ENCODE results near the gene MC1R.

Gene MC1R

GRCh38 chr16:89895482-89896250, 23.0 kb upstream of the MC1R start:
- in situ Hi-C loops (cut with MboI; ENCODE audit: low sequenced_read_pairs): no loop called here

DNA sequence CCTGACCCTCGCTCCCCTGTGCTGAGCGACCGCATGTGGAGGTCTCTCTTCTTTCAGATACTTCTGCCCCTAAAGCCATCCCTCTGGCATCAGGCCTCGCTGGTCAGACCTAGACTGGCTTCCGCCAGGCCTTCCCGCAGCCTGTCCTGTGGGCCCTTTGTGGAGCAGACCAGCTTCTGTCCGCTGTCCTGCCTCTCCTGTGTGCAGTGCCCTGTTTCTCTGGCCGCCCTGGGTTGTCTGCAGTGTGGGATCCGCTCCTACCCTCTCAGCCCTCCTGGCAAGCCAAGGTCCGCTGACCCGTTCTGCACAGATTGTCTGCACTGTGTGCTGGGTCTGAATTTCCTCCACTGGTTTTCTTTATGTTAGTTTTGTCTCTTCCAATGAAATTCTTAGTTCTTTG, 21.5 kb upstream of the MC1R start:
- in situ Hi-C loops (cut with MboI; ENCODE audit: low sequenced_read_pairs): no loop called here

DNA sequence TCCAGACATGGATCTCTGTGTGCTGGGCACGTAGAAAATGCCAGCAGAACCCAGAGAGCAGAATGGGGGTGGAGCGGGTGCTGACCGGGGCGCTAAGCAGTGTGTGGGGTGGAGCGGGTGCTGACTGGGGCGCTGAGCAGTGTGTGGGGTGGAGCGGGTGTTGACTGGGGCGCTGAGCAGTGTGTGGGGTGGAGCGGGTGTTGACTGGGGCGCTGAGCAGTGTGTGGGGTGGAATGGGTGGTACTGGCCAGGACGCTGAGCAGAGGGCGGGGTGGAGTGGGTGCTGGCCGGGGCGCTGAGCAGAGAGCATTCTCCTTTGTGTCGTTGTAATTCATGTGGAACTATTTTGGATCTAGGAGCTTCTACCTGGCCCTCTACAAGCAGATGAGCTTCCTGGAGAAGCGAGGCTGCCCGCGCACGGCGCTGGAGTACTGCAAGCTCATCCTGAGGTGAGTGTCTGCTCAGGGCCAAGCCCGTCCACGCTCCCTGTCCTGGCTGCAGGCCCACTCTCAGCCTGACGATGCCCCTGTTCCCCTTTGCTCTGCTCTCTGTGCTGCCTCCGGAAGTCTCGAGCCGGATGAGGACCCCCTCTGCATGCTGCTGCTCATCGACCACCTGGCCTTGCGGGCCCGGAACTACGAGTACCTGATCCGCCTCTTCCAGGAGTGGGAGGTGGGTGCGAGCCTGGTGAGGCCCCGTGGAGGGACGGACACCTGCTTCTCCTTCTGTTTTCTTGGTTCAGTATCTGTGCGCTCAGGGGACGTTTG, 20.3 kb upstream of the MC1R start:
- in situ Hi-C loops (cut with MboI; ENCODE audit: low sequenced_read_pairs): no loop called here

GRCh38 chr16:89899879-89900481, 18.7 kb upstream of the MC1R start:
- in situ Hi-C loops (cut with MboI; ENCODE audit: low sequenced_read_pairs): no loop called here

DNA sequence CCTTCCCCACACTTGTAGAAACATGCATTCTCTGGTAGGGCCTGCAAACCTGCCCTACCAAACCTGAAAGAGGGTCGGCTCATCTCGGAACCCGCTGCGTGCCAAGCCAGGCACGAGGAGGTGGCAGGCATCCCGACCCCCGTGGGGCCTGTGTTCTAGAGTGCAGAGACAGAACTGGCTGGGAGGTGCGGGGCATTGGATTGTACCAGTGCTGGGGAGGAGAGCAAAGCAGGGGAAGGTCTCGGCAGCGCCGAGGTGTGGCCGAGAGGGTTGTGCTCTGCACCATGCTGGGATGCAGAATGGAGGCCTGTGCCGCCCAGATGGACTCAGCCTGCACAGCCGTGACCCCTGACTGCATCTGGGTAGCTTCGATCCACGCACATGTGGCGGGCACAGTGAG, 17.8 kb upstream of the MC1R start:
- in situ Hi-C loops (cut with MboI; ENCODE audit: low sequenced_read_pairs): no loop called here

DNA sequence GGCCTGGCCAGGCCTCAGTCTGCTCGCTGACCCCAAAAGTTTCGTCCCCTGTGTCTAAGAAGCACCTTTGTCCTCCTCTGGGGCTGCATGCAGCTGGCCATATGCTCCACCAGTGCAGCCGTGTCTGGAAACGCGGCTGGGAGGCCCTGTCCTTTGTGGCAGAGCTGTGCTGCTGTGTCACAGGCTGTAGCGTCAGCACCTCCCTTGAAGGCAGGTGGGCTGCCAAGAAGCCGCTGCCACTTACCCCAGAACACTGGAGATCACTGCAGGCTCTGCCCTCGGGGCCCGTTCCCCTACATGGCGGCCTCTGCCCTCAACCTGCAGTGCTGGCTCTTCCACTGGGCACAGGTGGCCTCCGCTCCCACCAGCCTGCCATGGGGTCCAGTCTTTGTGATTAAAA, 15.7 kb upstream of the MC1R start:
- in situ Hi-C loops (cut with MboI; ENCODE audit: low sequenced_read_pairs): no loop called here

DNA sequence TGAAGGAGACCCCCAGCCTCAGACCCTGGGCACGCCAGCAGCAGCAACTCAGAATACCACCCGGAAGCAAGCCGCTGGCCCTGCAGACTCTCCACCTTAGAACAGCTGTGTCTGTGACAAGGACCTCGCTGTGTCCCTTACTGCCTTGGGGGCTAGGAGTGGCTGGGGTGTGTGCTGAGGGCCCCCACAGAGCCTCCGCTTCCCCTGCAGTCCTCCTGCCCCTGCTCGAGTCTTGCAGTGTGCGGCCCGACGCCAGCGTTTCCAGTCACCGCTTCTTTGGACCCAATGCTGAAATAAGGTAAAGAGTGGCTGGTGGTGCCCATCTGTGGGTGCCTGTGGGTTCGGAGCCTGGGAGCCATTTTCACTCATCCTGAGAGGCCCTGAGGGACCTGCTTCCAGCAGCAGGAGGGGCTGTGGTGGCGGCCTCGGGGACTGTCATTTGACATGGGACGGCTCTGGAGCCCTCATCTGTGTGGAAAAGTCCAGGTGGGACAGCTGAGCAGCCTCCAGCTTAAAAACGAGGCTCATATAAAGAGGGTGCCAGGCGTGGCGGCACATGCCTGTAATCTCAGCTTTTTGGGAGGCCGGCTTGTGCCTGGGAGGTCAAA, 14.7 kb upstream of the MC1R start:
- in situ Hi-C loops (cut with MboI; ENCODE audit: low sequenced_read_pairs): no loop called here

DNA sequence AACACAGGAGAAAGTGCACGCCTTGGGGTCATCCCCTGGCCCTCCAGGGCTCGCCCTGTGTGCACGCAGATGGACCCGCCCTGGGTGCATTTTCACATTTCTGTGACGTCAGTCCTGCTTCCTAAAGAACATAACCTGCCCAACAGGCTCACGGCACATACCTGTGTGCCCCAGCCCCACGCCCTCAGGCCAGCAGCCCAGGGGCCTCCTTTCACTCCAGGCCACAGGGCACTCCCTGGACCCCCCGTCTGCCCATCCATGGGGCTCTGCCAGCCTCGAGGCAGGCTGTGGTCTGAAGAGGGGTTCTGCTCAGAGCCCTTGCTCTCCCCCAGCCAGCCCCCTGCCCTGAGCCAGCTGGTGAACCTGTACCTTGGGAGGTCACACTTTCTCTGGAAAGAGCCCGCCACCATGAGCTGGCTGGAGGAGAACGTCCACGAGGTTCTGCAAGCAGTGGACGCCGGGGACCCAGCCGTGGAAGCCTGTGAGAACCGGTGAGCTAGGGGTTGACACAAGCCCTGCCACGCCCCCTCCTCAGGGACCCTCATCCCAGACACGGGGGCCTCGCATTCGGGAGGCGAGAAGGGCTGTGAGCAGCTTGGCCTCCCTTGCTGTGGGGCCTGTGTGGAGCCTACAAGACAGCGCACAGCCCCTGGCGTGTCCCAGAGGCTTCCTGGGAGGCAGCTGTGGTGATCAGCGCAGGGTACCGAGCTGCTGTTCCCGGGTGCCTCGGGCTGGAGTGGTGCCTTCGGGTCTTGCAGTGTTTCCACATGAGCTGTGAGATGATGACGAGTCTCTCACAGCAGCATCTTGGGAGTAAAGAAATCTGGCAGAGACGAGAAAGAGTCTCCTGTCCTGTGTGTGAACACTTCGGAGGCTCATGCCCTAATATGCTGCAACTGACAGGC, 13.8 kb upstream of the MC1R start:
- in situ Hi-C loops (cut with MboI; ENCODE audit: low sequenced_read_pairs): no loop called here

GRCh38 chr16:89905511-89906139, 13.0 kb upstream of the MC1R start:
- in situ Hi-C loops (cut with MboI; ENCODE audit: low sequenced_read_pairs): no loop called here

DNA sequence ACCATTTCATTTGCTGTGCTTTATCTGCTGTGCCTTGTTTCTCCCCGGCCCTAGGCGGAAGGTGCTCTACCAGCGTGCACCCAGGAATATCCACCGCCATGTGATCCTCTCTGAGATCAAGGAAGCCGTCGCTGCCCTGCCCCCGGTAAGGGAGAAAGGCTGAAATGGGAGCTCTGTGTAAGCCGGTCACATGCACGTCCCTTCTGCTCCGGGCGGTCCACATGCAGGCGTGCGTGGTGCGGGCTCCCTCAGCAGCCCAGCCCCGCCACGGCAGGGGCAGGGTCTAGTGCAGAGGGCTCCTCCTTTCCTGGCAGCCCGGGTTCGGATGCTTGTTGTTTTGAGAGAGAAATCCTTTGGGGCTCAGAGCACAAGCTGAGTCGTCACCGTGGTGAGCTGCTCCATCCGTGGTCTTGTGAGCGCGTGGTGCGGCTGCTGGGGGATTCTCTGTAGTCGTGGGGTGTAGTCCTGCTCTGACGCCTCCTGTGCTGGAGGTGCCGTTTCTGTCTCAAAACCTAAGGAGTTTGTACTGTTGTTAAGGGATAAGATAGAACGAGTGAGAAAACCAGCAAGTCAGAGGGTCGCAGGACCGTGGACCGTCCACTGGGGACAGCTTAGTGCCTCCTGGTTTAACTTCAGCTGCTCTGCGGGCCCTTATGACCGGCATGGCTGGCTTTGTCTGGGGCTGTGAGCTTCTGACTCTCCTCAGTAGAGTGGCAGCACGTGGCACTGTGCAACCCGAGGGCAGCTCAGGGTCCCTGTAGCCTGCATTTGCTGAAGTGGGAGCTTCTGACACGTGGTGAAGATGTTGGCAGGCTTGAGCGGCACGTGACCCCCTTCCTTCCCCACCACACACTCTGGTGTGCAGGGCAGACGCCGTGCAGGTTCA, 12.3 kb upstream of the MC1R start:
- in situ Hi-C loops (cut with MboI; ENCODE audit: low sequenced_read_pairs): no loop called here

DNA sequence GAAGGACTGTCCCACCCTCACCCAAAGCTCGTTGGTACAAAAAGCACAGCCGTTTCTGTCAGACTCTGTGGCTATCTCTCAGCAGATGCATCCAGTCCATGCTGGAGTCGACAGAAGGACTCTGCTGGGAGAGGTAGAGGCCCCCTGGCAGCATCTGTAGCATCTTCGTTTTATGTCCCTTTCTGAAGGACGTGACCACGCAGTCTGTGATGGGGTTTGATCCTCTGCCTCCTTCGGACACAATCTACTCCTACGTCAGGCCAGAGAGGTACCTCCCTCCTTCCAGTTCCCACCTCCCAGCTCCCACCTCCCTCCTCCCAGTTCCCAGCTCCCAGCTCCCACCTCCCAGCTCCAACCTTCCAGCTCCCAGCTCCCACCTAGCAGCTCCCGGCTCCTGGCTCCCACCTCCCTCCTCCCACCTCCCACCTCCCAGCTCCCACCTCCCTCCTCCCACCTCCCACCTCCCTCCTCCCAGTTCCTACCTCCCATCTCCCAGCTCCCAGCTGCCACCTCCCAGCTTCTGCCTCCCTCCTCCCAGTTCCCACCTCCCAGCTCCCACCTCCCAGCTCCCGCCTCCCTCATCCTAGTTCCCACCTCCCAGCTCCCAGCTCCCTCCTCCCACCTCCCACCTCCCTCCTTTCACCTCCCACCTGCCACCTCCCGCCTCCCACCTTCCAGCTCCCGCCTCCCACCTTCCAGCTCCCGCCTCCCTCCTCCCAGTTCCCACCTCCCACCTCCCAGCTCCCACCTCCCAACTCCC, 11.4 kb upstream of the MC1R start:
- in situ Hi-C loops (cut with MboI; ENCODE audit: low sequenced_read_pairs): no loop called here

DNA sequence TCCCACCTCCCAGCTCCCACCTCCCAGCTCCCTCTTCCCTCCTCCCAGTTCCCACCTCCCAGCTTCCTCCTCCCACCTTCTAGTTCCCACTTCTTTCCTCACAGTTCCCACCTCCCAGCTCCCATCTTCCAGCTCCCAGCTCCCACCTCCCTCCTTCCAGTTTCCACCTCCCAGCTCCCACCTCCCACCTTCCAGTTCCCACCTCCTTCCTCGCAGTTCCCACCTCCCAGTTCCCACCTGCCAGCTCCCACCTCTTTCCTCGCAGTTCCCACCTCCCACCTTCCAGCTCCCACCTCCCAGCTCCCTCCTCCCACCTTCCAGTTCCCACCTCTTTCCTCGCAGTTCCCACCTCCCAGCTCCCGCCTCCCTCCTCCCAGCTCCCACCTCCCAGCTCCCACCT, 10.4 kb upstream of the MC1R start:
- in situ Hi-C loops (cut with MboI; ENCODE audit: low sequenced_read_pairs): no loop called here

DNA sequence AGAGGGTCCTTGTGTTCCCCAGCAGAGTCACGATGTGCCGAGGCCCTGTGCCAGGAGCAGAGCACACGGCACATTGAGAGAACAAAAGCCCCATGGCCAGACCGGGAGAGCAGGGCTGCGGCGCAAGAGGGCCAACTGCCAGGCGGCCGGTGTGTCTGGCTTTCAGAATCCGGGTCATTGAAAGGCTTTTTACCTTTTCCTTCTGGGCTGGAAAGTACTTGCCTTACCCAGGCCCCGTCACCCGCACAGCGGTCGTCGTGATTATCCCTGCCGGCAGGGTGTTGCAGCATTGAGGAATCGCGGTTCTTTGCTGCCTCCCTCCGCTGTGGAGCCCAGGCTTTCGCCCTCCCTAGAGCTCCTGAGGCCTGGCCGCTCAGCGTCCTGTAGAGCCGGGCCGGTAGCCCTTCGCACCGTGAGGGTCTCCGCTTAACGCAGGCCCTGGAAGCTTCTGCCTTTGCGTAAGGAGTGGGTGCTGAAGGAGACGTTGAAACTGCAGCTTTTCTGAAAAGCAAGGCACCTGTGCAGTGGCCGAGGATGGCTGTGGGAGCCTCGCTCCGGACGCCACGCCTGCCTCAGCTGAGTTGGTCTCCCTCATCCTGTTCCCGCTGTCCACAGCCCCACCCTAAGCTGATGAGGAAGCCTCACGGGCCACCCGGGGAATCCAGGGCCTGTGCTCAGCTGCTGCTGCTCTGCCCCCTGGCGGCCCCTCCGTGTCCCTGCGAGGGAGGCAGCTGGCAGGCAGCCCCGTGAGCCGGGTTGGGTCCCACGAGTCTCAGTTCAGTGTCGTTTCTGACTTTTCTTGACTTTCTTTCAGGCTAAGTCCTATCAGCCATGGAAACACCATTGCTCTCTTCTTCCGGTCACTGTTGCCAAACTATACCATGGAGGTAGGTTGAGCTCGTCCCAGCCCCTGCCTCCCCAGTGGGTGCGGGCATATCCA, 8.6 kb upstream of the MC1R start:
- in situ Hi-C loops (cut with MboI; ENCODE audit: low sequenced_read_pairs): no loop called here

DNA sequence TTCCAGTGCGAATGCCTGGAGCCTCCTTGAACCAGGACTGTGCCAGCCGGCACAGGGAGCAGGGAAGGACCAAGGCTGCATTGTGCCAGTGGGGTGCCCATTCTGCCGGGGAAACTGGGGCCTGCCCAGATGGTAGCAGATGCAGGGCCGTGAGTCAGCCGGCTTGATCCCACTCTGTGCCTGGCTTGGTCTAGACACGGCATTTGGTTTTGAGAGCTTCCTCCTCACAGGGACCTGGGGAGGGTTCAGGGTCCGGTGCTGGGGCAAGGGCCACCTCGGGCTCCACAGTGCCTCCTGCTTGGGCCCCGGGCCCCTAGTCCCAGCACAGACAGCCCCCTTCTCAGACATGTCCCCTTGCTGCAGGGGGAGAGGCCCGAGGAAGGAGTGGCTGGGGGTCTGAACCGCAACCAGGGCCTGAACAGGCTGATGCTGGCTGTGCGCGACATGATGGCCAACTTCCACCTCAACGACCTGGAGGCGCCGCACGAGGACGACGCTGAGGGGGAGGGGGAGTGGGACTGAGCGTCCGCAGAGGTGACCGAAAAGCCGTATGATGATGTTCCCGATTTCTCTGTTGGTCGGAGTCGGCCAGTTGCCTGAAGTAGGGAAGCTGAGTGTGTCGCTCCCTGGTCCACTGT, 7.8 kb upstream of the MC1R start:
- in situ Hi-C loops (cut with MboI; ENCODE audit: low sequenced_read_pairs): no loop called here

- in situ Hi-C loops (cut with MboI; ENCODE audit: low sequenced_read_pairs): no loop called here
Measured at GRCh38 chr16:89911375-89911774, 7.3 kb upstream of the MC1R start.

GRCh38 chr16:89912143-89912542, 6.5 kb upstream of the MC1R start:
- in situ Hi-C loops (cut with MboI; ENCODE audit: low sequenced_read_pairs): no loop called here

DNA sequence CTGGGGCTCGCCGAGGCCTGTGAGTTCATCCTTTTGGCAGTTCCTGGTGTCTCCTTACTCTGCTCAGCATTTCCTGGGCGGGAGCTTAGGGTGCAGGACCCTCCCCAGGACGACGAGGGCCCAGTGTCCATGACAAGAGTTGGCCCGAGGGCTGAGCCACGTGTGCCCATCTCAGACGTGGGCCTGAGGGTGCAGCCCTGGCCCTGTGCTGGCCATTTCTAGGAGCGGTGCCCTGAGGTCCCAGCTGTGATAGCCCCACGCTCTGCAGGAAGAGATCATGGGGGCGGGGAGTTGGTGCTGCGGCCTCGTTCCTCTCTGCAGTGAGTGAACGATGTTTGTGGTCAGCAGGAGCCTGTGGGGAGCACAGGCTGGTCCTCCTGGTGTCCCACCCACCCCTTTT, 6.0 kb upstream of the MC1R start:
- in situ Hi-C loops (cut with MboI; ENCODE audit: low sequenced_read_pairs): no loop called here
